Skin epidermis (tissue), 12 donors: ENCODE data around the gene ELL.

Experiments
- H3K27ac ChIP-seq, 21 experiments: fragments of 200-600 bp; sonication (generic) in 11 of 21; one replicate each; pipeline ENCODE4 v1.5.0; 2020; ENCODE audit warnings: mild to moderate bottlenecking in 3 of 21, inconsistent platforms in 2 of 21, moderate library complexity in 2 of 21
- H3K4me3 ChIP-seq, 7 experiments: fragments of 200-600 bp; sonication (generic) in 2 of 7; one replicate each; pipeline ENCODE4 v1.5.0; 2020; ENCODE audit warnings: inconsistent platforms in 2 of 7, mild to moderate bottlenecking in 2 of 7, moderate library complexity in 1 of 7

The ELL gene

DNA sequence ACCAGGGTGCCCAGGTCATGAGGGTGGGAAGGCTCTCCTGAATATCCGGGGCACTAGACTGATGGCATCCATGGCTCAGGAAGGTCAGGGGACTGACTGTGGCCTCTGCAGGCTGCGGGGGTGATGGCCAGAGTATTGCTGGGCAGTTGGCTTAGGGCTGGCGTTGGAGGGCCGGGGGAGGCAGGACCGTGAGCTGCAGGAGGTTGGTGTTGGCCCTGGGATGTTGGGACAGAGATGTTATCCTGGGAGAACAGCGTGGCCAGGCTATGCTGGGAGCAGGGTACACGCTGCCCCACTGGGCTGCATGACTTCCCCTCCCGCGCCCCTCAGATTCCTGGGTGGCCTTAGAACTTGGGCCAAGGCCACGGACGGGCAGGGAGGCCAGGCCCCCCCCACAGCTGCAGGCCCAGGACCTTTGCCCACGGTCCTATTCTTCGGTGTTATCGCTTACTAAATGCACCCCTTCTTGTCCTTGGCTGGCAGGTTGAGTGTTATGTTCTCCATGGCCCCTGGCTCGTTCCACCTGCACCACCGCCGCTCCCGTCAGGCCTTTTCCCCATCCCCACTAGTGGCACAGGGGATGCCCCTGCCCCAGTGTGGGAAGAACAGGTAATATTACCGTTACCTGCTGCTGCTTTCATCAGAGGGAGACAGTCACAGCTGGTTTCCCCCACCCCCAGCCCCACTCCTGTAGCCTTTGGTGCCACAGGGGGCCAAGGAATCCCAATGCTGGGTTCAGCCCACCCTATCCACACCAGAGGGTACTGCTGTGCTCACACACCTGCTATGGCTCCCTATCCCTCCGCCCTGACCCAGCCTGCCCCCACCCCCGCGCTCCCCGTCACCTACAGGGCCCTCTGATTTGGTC, 80.7 kb downstream of the ELL start:
- peak overlapping the region in 2 of 21 experiments; percentile 7 to 19 for H3K27ac ChIP-seq

DNA sequence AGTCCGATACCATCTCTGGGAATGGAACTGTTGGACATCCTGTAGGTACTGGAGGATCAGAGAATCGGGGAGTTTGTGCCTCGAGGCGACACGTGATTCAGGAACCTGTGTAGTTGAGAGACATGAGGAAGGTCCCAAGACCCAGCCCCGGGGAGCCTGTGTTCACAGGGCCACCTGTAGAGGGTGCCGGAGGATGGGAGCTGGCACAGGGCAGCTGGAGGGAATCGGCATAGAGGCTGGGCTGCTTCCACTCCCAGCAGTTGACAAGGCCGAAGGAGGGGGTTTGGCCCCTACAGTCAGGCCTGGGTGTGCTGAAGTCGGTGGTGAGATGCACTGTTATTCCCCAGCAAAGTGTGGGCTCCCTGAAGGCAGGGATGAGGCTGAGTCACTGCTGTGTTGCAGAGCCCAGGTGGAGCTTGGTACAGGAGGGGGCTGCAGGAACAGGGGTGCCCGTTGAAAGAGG, 81.4 kb downstream of the ELL start:
- Histone ChIP-seq H3K4me3 (no peak overlapping the region), H3K27ac (no peak overlapping the region)

More for the DNA sequence above, 80.7 kb downstream of the ELL start:
- no peak overlapping the region for H3K4me3 ChIP-seq

DNA sequence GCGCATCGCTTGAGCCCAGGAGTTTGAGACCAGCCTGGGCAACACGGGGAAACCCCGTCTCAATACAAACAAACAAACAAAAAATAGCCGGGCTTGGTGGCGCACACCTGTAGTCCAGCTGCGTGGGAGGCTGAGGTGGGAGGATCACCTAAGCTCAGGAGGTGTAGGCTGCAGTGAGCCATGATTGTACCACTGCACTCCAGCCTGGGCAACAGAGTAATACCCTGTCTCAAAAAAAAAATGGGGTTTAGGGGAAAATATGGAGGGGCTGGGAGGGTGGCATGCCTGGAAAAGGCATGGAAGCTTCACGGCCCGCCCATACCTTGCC, 82.0 kb downstream of the ELL start:
- Histone ChIP-seq H3K4me3 (no peak overlapping the region), H3K27ac (no peak overlapping the region)

DNA sequence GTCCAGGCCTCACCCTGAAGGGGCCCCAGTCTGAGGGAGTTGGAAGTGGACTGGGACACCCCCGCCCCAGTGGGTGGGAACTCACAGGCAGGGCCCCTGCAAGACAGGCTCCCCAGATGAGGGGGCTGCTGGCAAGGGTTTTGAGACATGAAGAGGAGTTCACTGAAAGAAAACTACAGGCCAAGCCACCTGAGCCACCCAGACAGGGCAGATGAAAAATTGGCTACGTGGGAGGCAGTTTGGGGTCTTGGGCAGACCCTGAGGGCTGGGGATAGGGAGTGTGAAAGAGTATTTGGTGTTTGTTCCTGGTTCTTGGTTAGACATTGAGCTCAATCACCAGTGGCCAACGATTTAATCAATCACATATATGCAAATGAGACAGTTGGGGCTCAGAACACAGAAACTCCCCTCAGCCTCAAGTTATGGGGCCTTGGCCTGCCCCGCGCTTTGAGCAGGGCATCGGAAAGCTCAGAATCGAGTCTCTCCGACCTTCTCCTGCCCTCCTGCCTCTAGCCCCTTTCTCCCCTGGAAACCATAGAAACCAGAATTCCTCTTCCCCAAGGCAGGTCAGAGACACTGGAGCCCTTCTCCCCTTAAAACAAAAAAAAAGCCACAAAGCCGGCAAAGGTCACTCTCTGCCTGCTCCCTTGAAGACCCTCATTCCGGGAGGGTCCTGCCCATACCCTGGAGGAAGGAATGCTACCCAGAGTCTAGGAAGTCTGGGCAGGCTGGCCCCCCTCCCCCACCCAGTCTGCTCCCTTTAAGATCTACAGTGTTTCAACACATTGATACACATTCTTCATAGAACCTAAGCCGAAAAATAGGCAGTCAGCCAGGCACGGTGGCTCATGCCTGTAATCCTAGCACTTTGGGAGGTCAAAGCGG, 82.6 kb downstream of the ELL start:
- Histone ChIP-seq H3K27ac (peak overlapping the region in 3 of 21 experiments; percentile 17 to 76 (median 29)), H3K4me3 (no peak overlapping the region)

DNA sequence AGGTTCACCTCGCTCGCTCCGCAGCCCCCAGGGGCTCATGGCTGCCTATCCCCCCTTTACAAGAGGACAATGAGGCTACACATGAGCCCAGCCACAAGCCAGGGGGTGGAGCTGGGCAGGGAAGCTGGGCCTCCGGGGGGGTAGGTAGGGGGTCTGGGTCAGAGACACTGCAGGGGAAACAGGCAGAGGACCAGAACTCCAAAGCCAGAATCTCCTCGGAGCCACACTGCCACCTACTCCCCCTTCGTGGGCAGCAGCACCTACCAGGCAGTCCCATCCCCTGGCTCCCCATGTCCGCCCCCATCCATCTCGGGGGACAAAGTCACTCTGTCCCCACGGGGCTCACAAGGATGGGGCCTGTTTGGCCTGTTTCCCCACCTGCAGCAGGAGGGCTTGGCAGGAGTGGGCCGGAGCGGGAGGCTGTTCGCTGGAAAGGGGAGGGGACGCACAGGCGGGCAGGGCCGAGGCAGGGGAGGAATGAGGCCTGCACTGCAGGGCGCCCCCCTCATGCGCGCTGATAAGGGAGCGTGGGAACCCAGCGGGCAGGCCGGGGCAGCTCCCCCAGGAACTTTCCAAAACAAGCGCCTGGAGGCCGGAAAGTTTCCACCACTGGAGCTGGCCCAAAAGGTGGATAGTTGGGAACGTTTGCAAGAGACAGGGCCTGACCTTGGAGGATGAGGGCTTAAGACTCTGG, 83.4 kb downstream of the ELL start:
- Histone ChIP-seq H3K27ac (peak overlapping the region in 14 of 21 experiments; percentile 1 to 76 (median 46)), H3K4me3 (peak overlapping the region; percentile 35 to 58 (median 43))

DNA sequence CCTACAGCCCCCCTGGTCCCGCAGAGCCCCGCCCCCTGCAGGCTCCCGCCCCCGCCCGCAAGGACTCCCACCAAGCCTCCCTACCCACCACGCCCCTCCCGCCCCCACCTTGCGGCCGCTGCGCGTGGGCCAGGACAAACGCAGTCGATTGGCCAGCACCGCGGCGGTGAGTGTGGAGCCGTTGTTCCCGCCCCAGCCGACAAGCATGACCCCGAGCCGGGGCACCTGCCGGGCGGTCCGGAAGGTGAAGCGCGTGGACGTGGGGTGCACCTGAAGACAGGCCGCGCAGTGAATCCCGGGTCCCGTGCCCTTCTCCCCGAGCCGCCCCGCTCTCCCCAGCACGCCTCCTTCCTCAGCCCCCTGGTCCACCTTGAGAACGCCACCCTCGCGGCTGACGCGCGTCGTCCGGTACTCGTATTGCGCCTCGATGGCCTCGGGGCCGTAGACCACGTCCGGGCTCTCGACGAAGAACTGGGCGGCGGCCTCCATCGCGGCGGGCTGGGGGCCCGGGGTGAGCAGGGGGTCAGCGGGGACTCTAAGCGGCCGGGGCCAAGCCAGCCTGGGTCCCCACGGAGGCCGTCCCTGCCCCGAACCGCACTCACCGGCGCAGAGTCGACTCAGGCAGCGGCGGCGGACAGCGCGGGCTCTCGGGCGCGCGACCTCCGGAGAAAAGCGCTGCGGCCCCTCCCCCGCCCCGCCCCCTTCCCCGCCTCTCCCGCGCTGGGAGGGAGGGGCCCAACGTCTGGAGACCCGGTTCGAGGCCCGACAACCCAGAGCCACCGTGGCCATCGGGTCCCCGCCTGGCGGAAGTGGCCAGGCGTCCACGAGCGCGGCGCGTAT, 84.2 kb downstream of the ELL start, which contains the start of gene ISYNA1:
ISYNA1 (minus strand) TSS at position 643 of the 840 bp plus-strand sequence; CDS start at position 489, 154 bp downstream.
- Histone ChIP-seq H3K27ac (peak within 1 kb of the TSS in 15 of 21 experiments; percentile 1 to 76 (median 41)), H3K4me3 (peak within 1 kb of the TSS; percentile 35 to 58 (median 43))

DNA sequence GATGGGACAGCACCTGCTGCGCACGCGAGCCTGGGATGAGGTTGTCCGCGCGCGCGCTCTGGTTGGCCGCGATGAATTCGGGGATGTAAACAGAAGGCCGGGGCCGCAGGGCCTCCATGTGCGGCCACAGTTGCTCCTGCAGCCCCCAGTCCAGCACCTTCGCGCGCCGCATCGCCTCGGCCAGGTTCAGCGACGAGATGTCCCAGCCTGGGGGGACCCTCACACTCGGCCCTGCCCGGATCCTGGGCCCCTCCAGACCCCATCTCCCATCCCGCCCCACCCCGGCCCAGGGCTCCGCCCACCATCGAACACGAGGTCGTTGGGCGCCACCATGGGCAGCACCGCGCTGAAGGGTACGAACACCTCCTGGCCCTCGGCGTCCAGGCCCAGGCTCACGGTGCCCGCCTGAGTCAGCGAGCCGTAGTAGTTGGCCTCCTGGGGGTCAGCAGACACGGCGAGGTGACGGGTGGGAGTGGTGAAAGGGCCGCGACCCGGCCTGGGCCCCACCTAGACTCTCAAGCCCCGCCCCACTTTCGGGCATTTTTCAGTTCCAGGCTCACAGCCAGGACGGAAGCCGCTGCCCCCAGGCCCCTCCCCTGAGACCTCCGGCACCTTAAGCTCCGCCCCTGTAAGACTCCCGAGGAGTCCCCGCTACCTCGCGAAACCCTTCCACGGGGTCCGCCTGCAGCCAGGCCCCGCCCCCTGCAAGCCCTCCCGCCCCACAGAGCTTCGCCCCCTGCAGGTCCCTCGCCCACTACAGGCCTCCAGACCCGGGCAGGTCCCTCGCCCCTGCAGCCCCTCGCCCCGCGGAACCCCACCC, 85.0 kb downstream of the ELL start:
- Histone ChIP-seq H3K4me3 (peak overlapping the region; percentile 35 to 58 (median 43)), H3K27ac (peak overlapping the region in 5 of 21 experiments; percentile 41 to 76 (median 57))

DNA sequence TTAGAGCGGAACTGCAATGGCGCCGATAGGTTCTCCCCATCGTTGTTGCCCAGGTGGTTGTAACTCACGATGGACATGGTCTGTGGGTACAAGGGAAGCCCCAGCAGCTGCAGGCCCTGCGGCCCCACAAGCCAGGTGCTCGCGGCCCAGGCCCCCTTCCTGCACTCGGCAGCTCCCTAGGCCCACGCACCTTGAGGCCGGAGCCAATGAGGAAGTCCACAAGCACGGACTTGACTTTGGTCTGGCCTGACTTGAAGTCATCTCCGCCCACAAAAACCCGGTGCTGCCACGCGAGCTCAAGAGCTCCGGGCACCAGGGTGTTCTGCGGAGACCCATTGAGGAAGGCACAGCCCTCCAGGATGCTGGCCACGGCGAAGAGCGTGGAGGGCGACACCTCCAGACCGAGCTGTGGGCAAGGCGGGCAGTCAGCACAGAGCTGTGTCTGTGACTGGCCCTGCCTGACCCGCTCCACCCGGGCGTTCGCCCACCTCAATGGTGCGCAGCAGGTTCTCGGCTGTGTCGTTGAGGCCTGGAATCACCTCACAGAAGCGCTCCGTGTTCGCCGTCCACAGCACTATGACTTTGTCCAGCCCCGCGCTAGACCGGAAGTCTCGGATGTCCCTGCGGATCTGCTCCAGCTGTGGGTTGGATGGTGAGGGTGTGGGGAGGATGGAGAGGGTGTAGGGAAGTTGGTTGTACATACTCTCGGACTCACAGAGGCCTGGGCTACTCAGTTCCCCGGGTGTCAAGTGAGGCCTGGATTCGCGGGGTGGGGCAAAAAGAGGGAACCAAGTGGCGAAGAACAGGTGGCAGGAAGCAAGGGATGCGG, 85.8 kb downstream of the ELL start:
- H3K4me3 ChIP-seq = peak overlapping the region in 1 of 7 experiments; percentile 38
- H3K27ac ChIP-seq = no peak overlapping the region

DNA sequence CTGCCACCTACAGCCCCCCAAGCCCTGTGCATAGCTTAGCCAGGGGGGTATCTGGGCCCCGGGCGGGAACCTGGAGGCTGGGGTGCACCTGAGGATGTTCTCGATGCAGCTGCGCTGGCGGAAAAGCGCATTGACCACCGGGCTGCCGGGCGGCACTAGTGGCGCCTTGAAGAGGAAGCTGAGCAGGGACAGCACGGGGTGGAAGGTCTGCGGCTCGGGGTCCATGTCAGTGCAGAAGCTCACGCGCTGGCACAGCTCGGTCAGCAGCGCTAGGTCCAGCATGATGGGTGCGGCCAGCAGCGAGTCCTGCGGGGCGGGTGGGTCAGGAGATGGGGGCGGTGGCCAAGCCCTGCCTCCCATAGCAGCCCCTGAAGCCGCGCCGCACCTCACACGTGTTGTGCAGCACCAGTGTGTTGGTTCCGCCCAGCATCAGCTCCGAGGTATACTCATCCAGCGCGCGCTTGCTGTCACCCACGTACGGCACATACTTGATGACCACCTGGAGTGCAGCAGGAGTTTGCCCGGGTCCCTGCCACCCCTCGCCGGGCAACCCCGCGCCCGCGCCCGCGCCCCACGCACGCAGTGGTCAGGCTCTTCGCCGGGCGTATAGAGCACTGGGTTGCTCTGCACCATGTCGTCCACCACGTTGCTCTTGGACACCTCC, 86.6 kb downstream of the ELL start:
- no peak overlapping the region for H3K4me3 ChIP-seq
- no peak overlapping the region for H3K27ac ChIP-seq

DNA sequence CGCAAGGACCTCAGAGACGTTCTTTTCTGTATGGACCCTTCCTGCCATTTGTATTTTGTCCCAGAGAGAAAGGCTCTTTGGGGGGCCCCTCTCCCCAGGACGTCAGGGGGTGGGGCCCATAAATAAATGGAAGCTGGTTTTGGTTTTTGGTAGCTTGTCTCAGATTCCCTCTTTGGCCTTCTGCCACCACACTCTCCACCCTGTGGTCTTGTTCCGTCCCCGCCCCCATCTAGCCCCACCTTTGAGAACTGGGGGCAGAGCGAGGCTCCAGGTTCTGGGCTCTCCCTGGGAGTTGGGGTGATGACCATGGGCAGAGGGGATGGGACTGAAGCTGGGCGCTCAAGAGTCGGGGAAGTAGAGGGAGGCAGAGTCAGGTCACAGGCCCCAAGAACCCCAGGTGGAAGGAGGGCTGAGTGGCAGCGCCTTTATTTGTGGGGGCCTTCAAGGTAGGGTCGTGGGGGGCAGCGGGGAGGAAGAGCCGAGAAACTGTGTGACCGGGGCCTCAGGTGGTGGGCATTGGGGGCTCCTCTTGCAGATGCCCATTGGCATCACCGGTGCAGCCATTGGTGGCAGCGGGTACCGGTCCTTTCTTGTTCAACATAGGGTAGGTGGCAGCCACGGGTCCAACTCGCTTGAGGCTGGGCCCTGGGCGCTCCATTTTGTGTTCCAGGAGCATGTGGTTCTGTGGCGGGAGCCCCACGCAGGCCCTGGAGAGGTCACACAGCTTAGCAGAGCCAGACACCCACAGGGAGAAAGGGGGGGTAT, 87.3 kb downstream of the ELL start:
- H3K27ac ChIP-seq = peak overlapping the region in 1 of 21 experiments; percentile 43
- no peak overlapping the region for H3K4me3 ChIP-seq

DNA sequence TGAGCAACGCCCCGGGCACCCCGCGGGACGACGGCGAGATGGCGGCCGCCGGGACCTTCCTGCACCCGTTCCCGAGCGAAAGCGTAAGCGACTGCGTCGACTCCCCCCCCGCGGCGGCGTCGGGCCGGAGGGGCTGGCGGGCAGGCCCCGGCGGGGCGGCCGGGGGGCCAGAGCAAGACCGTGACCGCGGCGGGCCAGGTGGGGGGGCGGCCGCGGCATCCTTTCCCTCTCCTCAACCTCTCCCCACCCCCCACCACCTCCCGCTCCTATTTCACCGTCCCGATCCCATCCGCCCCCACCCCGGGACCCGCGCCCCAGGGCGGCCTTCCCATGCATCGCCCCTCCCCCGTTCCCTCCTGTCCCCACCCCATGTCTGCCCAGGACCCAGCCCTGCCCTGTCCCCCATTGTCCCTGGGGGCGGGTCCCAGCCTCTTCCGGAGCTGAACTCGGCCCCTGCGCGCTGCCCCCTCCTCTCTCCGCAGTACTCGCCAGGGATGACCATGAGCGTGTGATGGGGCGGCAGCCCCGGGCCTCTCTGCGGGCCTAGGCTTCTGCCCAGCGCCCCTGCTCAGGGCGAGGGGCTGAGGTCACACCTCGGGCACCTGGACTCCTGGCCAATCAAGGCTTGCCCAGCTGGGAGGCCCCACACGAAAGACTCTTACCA, 88.0 kb downstream of the ELL start:
- Histone ChIP-seq H3K27ac (peak overlapping the region in 8 of 21 experiments; percentile 43 to 80 (median 62)), H3K4me3 (peak overlapping the region; percentile 14 to 45 (median 35))

DNA sequence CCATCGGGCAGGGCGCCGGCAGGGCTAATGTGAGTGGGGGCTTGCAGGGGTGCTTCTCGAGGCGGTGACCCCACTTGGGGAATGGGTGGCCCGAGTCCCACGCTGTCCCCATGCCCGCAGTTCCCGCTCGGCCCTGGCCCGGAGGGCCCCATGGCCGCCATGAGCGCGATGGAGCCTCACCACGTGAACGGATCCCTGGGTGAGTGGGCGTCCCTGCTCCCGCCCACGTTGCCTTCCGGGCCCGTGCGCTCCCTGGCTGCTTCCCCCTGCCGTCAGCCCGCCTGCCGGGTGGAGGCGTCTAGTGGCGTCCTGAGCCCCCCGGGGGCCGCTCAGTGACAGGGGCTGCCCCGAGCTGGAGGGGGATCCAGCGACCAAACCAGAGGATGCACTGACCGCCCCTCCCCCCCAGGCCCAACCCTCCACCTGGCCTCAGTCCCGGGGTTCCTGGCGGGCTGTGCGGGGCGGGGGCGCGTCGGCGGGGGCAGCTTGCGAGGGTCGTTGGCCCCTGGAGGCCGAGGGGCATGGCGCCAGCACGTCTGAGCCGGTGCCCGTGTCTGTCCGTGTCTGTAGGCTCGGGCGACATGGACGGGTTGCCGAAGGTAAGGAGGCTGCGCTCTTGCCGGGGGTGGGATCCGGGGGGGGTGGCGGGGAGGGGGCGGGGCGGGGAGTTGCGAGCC, 88.7 kb downstream of the ELL start:
- Histone ChIP-seq H3K27ac (peak overlapping the region in 10 of 21 experiments; percentile 32 to 80 (median 58)), H3K4me3 (peak overlapping the region; percentile 14 to 45 (median 35))

DNA sequence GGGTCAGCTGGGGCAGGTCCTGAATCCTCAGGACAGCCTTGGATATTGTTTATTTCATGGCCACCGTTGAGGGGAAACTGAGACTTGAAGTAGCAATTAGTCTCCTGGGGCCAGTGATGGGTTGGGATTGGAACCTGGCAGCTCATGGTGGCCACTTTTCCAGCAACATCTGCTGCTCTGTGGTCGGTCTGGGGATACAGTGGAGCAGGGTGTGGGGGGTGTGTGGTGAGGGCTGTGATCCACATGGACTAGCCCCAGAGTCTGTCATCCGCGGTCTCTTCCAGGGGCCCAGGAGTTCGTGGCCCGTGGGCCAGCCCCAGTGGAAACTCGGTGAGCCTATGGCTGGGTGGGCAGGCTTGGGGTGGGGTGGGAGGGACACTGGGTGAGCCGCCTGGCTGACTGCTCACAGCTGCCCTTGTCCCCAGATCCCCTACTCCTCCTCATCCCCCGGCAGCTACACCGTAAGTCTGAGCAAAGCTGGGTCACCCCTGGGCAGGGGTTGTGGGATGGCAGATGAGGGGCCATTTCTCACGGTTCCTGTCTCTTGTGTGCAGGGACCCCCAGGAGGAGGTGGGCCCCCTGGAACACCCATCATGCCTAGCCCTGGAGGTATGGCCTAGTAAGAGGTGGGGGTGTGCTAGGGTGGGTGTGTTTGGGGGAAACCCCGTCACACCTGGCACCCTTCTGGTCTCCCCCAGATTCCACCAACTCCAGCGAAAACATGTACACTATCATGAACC, 89.4 kb downstream of the ELL start:
- Histone ChIP-seq H3K27ac (peak overlapping the region in 6 of 21 experiments; percentile 45 to 80 (median 60)), H3K4me3 (peak overlapping the region in 2 of 7 experiments; percentile 38 to 41)
